ENCODE data around the gene ZBED6.
"Not testable (repeated sequence)": the region's sequence is repeated elsewhere in the genome, so short reads cannot be mapped to it uniquely, and the experiment has no call there.

ZBED6 gene

GRCh38 chr1:203795441-203796235, at the start of gene ZBED6, which contains the start of gene ZC3H11A:
TSS of gene ZBED6 (plus strand) at chr1:203795623. CDS start at chr1:203797523, 1,900 bp downstream.
TSS of gene ZC3H11A (plus strand) at chr1:203795623. CDS start at chr1:203817071, 21,448 bp downstream.
- H3K27ac ChIP-seq (ENCODE audit: low read depth, low read length): peak within 1 kb of the TSS; percentile 100
- peaks cover 37% of the 10 kb centered on the region for H3K36me3 ChIP-seq (ENCODE audit: control insufficient read depth, insufficient read depth, low read length)
- H3K4me1 ChIP-seq (ENCODE audit: control insufficient read depth, insufficient read depth, low read length): peaks cover 8% of the 10 kb centered on the region

GRCh38 chr1:203746281-203746680, 49.1 kb upstream of the ZBED6 start:
- Histone ChIP-seq H3K4me1 (ENCODE audit: control insufficient read depth, insufficient read depth, low read length) (peaks cover 23% of the 10 kb centered on the region), H3K36me3 (ENCODE audit: control insufficient read depth, insufficient read depth, low read length) (no peaks in the 10 kb centered on the region), H3K27me3 (ENCODE audit: control insufficient read depth, insufficient read depth, low read length) (no peaks in the 10 kb centered on the region), H3K9ac (ENCODE audit: low read depth, low read length) (no peak overlapping the region), H3K9me3 (ENCODE audit: control insufficient read depth, insufficient read depth, low read length) (no peaks in the 10 kb centered on the region), H3K27ac (ENCODE audit: low read depth, low read length) (no peak overlapping the region), H3K4me3 (ENCODE audit: low read depth, low read length) (no peak overlapping the region)

More at GRCh38 chr1:203795441-203796235, at the start of gene ZBED6, which contains the start of gene ZC3H11A:
- peak within 1 kb of the TSS; percentile 96 for H3K9ac ChIP-seq (ENCODE audit: low read depth, low read length)
- peaks cover 11% of the 10 kb centered on the region for H3K9me3 ChIP-seq (ENCODE audit: control insufficient read depth, insufficient read depth, low read length)
- H3K4me3 ChIP-seq (ENCODE audit: low read depth, low read length): peak within 1 kb of the TSS; percentile 73
- no peaks in the 10 kb centered on the region for H3K27me3 ChIP-seq (ENCODE audit: control insufficient read depth, insufficient read depth, low read length)

GRCh38 chr1:203751051-203751450, 44.4 kb upstream of the ZBED6 start:
- no peak overlapping the region for H3K4me3 ChIP-seq (ENCODE audit: low read depth, low read length)
- H3K4me1 ChIP-seq (ENCODE audit: control insufficient read depth, insufficient read depth, low read length): no peaks in the 10 kb centered on the region
- no peak overlapping the region for H3K27ac ChIP-seq (ENCODE audit: low read depth, low read length)
- no peaks in the 10 kb centered on the region for H3K36me3 ChIP-seq (ENCODE audit: control insufficient read depth, insufficient read depth, low read length)
- H3K9me3 ChIP-seq (ENCODE audit: control insufficient read depth, insufficient read depth, low read length): no peaks in the 10 kb centered on the region
- no peak overlapping the region for H3K9ac ChIP-seq (ENCODE audit: low read depth, low read length)
- no peaks in the 10 kb centered on the region for H3K27me3 ChIP-seq (ENCODE audit: control insufficient read depth, insufficient read depth, low read length)

- not testable (repeated sequence) for H3K4me1 ChIP-seq (ENCODE audit: control insufficient read depth, insufficient read depth, low read length); H3K27me3 ChIP-seq (ENCODE audit: control insufficient read depth, insufficient read depth, low read length); H3K9ac ChIP-seq (ENCODE audit: low read depth, low read length); H3K36me3 ChIP-seq (ENCODE audit: control insufficient read depth, insufficient read depth, low read length); H3K27ac ChIP-seq (ENCODE audit: low read depth, low read length); H3K4me3 ChIP-seq (ENCODE audit: low read depth, low read length); H3K9me3 ChIP-seq (ENCODE audit: control insufficient read depth, insufficient read depth, low read length)
Observed at GRCh38 chr1:203751618-203752361, 43.6 kb upstream of the ZBED6 start.

- no peak overlapping the region for H3K27ac ChIP-seq (ENCODE audit: low read depth, low read length)
- H3K9ac ChIP-seq (ENCODE audit: low read depth, low read length): no peak overlapping the region
- H3K9me3 ChIP-seq (ENCODE audit: control insufficient read depth, insufficient read depth, low read length): no peaks in the 10 kb centered on the region
- no peaks in the 10 kb centered on the region for H3K36me3 ChIP-seq (ENCODE audit: control insufficient read depth, insufficient read depth, low read length)
- H3K27me3 ChIP-seq (ENCODE audit: control insufficient read depth, insufficient read depth, low read length): no peaks in the 10 kb centered on the region
- no peak overlapping the region for H3K4me3 ChIP-seq (ENCODE audit: low read depth, low read length)
- no peaks in the 10 kb centered on the region for H3K4me1 ChIP-seq (ENCODE audit: control insufficient read depth, insufficient read depth, low read length)
Observed at GRCh38 chr1:203754455-203754864, 41.0 kb upstream of the ZBED6 start.

GRCh38 chr1:203756036-203756435, 39.4 kb upstream of the ZBED6 start:
- no peak overlapping the region for H3K27ac ChIP-seq (ENCODE audit: low read depth, low read length)
- H3K27me3 ChIP-seq (ENCODE audit: control insufficient read depth, insufficient read depth, low read length): no peaks in the 10 kb centered on the region
- no peak overlapping the region for H3K4me3 ChIP-seq (ENCODE audit: low read depth, low read length)
- H3K36me3 ChIP-seq (ENCODE audit: control insufficient read depth, insufficient read depth, low read length): no peaks in the 10 kb centered on the region
- no peaks in the 10 kb centered on the region for H3K4me1 ChIP-seq (ENCODE audit: control insufficient read depth, insufficient read depth, low read length)
- H3K9me3 ChIP-seq (ENCODE audit: control insufficient read depth, insufficient read depth, low read length): no peaks in the 10 kb centered on the region
- no peak overlapping the region for H3K9ac ChIP-seq (ENCODE audit: low read depth, low read length)

GRCh38 chr1:203758749-203759148, 36.7 kb upstream of the ZBED6 start:
- not testable (repeated sequence) for H3K4me3 ChIP-seq (ENCODE audit: low read depth, low read length); H3K9me3 ChIP-seq (ENCODE audit: control insufficient read depth, insufficient read depth, low read length); H3K4me1 ChIP-seq (ENCODE audit: control insufficient read depth, insufficient read depth, low read length); H3K36me3 ChIP-seq (ENCODE audit: control insufficient read depth, insufficient read depth, low read length); H3K27ac ChIP-seq (ENCODE audit: low read depth, low read length); H3K9ac ChIP-seq (ENCODE audit: low read depth, low read length); H3K27me3 ChIP-seq (ENCODE audit: control insufficient read depth, insufficient read depth, low read length)

- no peak overlapping the region for H3K4me3 ChIP-seq (ENCODE audit: low read depth, low read length)
- H3K27ac ChIP-seq (ENCODE audit: low read depth, low read length): no peak overlapping the region
- H3K27me3 ChIP-seq (ENCODE audit: control insufficient read depth, insufficient read depth, low read length): no peaks in the 10 kb centered on the region
- no peaks in the 10 kb centered on the region for H3K36me3 ChIP-seq (ENCODE audit: control insufficient read depth, insufficient read depth, low read length)
- no peaks in the 10 kb centered on the region for H3K9me3 ChIP-seq (ENCODE audit: control insufficient read depth, insufficient read depth, low read length)
- no peaks in the 10 kb centered on the region for H3K4me1 ChIP-seq (ENCODE audit: control insufficient read depth, insufficient read depth, low read length)
- H3K9ac ChIP-seq (ENCODE audit: low read depth, low read length): no peak overlapping the region
Observed at GRCh38 chr1:203760506-203760905, 34.9 kb upstream of the ZBED6 start.

- not testable (repeated sequence) for H3K36me3 ChIP-seq (ENCODE audit: control insufficient read depth, insufficient read depth, low read length); H3K4me3 ChIP-seq (ENCODE audit: low read depth, low read length); H3K9ac ChIP-seq (ENCODE audit: low read depth, low read length); H3K4me1 ChIP-seq (ENCODE audit: control insufficient read depth, insufficient read depth, low read length); H3K9me3 ChIP-seq (ENCODE audit: control insufficient read depth, insufficient read depth, low read length); H3K27ac ChIP-seq (ENCODE audit: low read depth, low read length); H3K27me3 ChIP-seq (ENCODE audit: control insufficient read depth, insufficient read depth, low read length)
Observed at GRCh38 chr1:203761958-203762357, 33.5 kb upstream of the ZBED6 start.

GRCh38 chr1:203763505-203763904, 31.9 kb upstream of the ZBED6 start:
- no peak overlapping the region for H3K4me3 ChIP-seq (ENCODE audit: low read depth, low read length)
- H3K36me3 ChIP-seq (ENCODE audit: control insufficient read depth, insufficient read depth, low read length): no peaks in the 10 kb centered on the region
- no peaks in the 10 kb centered on the region for H3K27me3 ChIP-seq (ENCODE audit: control insufficient read depth, insufficient read depth, low read length)
- H3K9me3 ChIP-seq (ENCODE audit: control insufficient read depth, insufficient read depth, low read length): no peaks in the 10 kb centered on the region
- H3K4me1 ChIP-seq (ENCODE audit: control insufficient read depth, insufficient read depth, low read length): no peaks in the 10 kb centered on the region
- H3K9ac ChIP-seq (ENCODE audit: low read depth, low read length): no peak overlapping the region
- no peak overlapping the region for H3K27ac ChIP-seq (ENCODE audit: low read depth, low read length)

All from HUES48 (cell line).